WERI-Rb-1 (cell line): ENCODE measurements around the gene PCA3.
A peak's percentile ranks its signal among the peaks of the same experiment; 100 is the strongest.
"Not testable (repeated sequence)": the region's sequence is repeated elsewhere in the genome, so short reads cannot be mapped to it uniquely, and the experiment has no call there.

Source experiments
- DNase-seq: peaks from one replicate; pipeline ENCODE4 v3.0.0-alpha.2; 2020
- H3K27ac ChIP-seq: fragments of 250-450 bp; sonication (Bioruptor Pico); 2 replicates; pipeline ENCODE4 v1.5.1; 2020; ENCODE audit warnings: mild to moderate bottlenecking, moderate library complexity
- H3K27me3 ChIP-seq: fragments of 250-450 bp; sonication (Bioruptor Pico); 2 replicates; pipeline ENCODE4 v1.5.1; 2021; ENCODE audit warnings: mild to moderate bottlenecking, low read depth, moderate library complexity; ENCODE audit not compliant: insufficient read depth, severe bottlenecking
- H3K36me3 ChIP-seq: fragments of 250-450 bp; sonication (Bioruptor Pico); 2 replicates; pipeline ENCODE4 v1.5.1; 2020; ENCODE audit warnings: mild to moderate bottlenecking, moderate library complexity
- H3K4me3 ChIP-seq: 2 replicates; pipeline ENCODE4 v1.5.1; 2011; ENCODE audit warnings: low read depth, mild to moderate bottlenecking, control low read depth, low read length
- H3K9me3 ChIP-seq: fragments of 250-450 bp; sonication (Bioruptor Pico); 2 replicates; pipeline ENCODE4 v1.5.1; 2021; ENCODE audit warnings: mild to moderate bottlenecking, moderate library complexity; ENCODE audit not compliant: severe bottlenecking
- TF ChIP-seq, protein P1 (sequence below): IDR thresholded peaks from 2 replicates; pipeline ENCODE4 v1.5.1; 2011; ENCODE audit warnings: low read depth, mild to moderate bottlenecking, control low read depth, inconsistent platforms, low read length

Gene PCA3

DNA sequence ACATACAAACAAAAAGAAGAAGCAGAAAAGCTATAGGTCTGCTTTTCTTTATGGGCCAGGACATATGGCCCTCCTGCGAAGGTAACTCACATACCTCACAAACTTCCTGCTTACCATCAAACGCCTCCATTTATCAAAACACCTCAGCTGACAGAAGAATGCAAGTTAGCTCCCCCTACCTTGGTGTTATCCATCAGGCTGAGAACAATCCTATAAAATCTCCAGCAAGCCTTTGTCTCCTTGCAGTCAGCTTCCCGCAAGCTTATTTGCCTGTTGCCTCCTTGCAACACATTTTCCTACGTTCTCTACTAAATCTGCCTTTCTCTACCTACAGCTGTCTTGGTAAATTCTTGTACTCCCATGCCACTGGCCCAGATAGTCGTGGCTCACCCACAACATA, 22.7 kb upstream of the PCA3 start:
- TF ChIP-seq, protein P1, sequence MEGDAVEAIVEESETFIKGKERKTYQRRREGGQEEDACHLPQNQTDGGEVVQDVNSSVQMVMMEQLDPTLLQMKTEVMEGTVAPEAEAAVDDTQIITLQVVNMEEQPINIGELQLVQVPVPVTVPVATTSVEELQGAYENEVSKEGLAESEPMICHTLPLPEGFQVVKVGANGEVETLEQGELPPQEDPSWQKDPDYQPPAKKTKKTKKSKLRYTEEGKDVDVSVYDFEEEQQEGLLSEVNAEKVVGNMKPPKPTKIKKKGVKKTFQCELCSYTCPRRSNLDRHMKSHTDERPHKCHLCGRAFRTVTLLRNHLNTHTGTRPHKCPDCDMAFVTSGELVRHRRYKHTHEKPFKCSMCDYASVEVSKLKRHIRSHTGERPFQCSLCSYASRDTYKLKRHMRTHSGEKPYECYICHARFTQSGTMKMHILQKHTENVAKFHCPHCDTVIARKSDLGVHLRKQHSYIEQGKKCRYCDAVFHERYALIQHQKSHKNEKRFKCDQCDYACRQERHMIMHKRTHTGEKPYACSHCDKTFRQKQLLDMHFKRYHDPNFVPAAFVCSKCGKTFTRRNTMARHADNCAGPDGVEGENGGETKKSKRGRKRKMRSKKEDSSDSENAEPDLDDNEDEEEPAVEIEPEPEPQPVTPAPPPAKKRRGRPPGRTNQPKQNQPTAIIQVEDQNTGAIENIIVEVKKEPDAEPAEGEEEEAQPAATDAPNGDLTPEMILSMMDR = no peak
- DNase-seq = no peak

DNA sequence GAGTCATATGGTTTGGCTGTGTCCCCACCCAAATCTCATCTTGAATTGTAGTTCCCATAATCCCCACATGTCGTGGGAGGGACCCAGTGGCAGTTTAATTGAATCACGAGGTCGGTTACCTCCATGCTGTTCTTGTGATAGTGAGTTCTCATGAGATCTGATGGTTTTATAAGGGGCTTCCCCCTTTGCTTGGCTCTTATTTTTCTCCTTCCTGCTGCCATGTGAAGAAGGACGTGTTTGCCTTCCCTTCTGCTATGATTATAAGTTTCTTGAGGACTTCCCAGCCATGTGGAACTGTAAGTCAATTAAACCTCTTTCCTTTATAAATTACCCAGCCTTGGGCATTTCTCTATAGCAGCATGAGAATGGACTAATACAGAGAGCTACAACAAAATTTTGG, 21.3 kb upstream of the PCA3 start:
- not testable (repeated sequence) for H3K36me3 ChIP-seq, H3K27me3 ChIP-seq, H3K9me3 ChIP-seq, H3K4me3 ChIP-seq, H3K27ac ChIP-seq, DNase-seq

More for the DNA sequence above, 22.7 kb upstream of the PCA3 start:
- no peaks in the 10 kb centered on the region for H3K36me3 ChIP-seq
- H3K9me3 ChIP-seq = no peaks in the 10 kb centered on the region
- no peaks in the 10 kb centered on the region for H3K27me3 ChIP-seq
- H3K27ac ChIP-seq = no peak overlapping the region
- H3K4me3 ChIP-seq = no peak overlapping the region

DNA sequence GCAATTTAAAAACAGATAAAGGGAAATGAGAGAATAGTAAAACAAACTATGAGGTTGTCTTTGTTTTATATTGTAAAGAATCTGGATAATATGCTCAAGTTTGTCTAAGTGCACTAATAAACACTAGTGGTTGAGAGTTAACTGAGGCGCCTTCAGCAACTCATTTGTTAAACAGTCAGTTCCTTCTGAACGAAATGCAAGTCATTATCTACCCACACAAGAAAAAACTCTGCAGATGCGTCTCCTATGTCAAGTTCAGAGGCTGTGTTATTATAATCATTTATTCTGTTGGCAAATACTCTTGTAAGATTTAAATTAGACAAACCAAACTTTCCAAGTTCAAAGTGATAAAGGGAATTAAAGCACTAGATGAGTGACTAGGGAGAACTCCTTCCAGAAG, 20.3 kb upstream of the PCA3 start:
- Histone ChIP-seq H3K27ac (no peak overlapping the region), H3K36me3 (no peaks in the 10 kb centered on the region), H3K9me3 (no peaks in the 10 kb centered on the region), H3K4me3 (no peak overlapping the region), H3K27me3 (no peaks in the 10 kb centered on the region)
- no peak for DNase-seq
- TF ChIP-seq, protein P1 = no peak

DNA sequence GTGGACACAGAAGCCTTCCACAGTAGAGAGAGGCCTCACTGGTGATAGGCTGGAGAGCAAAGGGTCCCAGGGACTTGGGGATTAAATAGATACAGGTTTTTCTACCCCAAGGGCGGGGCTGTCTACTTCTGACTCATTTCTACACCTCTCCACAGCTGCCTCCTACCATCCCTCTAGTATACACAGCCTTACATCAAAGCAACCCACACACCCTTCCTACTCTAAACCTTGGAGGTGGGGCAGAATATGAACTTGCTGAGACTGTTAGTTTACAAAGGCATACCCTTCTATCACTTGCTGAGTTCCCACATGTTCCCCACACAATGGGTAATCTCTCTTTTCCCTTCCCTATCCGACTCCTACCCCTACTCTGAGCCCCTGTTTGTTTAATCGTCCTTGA, 19.9 kb upstream of the PCA3 start:
- no peaks in the 10 kb centered on the region for H3K27me3 ChIP-seq
- no peak overlapping the region for H3K27ac ChIP-seq
- TF ChIP-seq, protein P1 = no peak
- no peaks in the 10 kb centered on the region for H3K36me3 ChIP-seq
- DNase-seq = no peak
- H3K9me3 ChIP-seq = no peaks in the 10 kb centered on the region
- H3K4me3 ChIP-seq = no peak overlapping the region

DNA sequence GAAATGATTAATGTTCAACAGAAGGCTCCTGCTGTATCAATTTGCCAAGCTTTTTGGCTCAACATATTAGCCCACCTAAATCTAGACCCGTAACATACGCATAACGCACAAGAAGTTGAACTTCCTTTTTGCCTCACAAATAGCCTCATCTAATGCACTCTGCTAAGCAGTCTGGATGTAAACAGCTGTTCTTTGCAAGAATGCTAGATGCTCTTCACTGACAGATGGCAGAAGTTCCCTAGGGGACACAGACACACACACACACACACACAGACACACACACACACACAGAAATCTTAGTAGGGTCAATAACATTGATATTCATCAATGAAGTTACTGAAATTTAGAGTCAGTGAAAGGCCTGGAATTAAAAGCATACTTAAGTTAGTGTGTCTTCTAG, 13.2 kb upstream of the PCA3 start:
- Histone ChIP-seq H3K27me3 (no peaks in the 10 kb centered on the region), H3K4me3 (no peak overlapping the region), H3K9me3 (no peaks in the 10 kb centered on the region), H3K36me3 (no peaks in the 10 kb centered on the region), H3K27ac (no peak overlapping the region)
- TF ChIP-seq, protein P1 = no peak
- DNase-seq = no peak

DNA sequence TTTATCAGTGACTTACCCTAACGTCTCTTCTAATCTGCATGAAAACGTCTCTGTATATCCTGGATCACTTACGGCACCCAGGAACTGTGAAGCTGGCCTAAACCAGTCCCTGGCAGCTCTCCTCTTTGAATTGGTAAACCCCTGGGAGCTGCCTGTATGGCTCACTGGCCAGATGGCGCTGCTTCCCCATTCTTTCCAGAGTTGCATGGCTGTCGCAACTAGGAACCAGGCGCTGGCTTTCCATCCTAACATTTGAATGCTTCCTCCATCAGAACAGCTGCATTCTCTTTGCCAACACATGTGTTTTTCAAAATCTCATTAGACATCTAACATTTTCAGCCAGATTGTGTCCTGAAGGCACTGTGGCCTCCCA, 8.0 kb upstream of the PCA3 start:
- H3K27ac ChIP-seq = no peak overlapping the region
- H3K27me3 ChIP-seq = no peaks in the 10 kb centered on the region
- no peaks in the 10 kb centered on the region for H3K36me3 ChIP-seq
- peak; percentile 49 for DNase-seq
- no peaks in the 10 kb centered on the region for H3K9me3 ChIP-seq
- no peak overlapping the region for H3K4me3 ChIP-seq
- TF ChIP-seq, protein P1 = peak; percentile 47
